AG04450 (cell line): ENCODE measurements around the gene KCNK4. TPM values are rescaled to one million over a fixed set of nuclear protein-coding genes. Genes with fewer than 3 reads are reported as not detected.

ENCODE experiments used
- CTCF ChIA-PET: fragments of 300-600, 350-600 bp; formaldehyde crosslinking; extraction: SDS; loops from one replicate; lab custom pipeline; 2022; ENCODE audit warnings: antibody characterized with exemption, inconsistent platforms; lab: Charles Lee
- POLR2A ChIA-PET: fragments of 350-600 bp; formaldehyde crosslinking; extraction: SDS; loops from one replicate; lab custom pipeline; 2021; ENCODE audit warnings: antibody characterized with exemption, inconsistent platforms; lab: Yijun Ruan, JAX
- DNase-seq: peaks from one replicate; pipeline ENCODE4 v3.0.0-alpha.2; 2011; ENCODE audit warnings: low read depth, low spot score
- H3K27ac ChIP-seq: one replicate; pipeline ENCODE4 v1.5.1; 2012; ENCODE audit warnings: low read depth, low read length, control low read depth
- H3K27me3 ChIP-seq: one replicate; pipeline ENCODE4 v1.6.0; 2012; ENCODE audit warnings: low read length; ENCODE audit not compliant: control insufficient read depth, insufficient read depth
- H3K4me3 ChIP-seq: 2 replicates; pipeline ENCODE4 v1.5.1; 2011; ENCODE audit warnings: mild to moderate bottlenecking, low read depth, low read length, control low read depth
- H3K9me3 ChIP-seq: 2 replicates; pipeline ENCODE4 v1.5.1; 2012; ENCODE audit warnings: low read length; ENCODE audit not compliant: control insufficient read depth, insufficient read depth
- CTCF ChIP-seq: IDR thresholded peaks from 2 replicates; pipeline ENCODE4 v1.5.1; 2011; ENCODE audit warnings: low read depth, low read length, control low read depth, inconsistent platforms
- polyA plus RNA-seq: library from polyadenylated mRNA; depleted of rRNA; stranded (reverse); fragments of >200 nt; gene quantifications from 2 replicates; pipeline ENCODE4 v1.2.3, GENCODE V29; 2011

KCNK4 gene
- polyA plus RNA-seq, 1 experiment, result not detected

DNA sequence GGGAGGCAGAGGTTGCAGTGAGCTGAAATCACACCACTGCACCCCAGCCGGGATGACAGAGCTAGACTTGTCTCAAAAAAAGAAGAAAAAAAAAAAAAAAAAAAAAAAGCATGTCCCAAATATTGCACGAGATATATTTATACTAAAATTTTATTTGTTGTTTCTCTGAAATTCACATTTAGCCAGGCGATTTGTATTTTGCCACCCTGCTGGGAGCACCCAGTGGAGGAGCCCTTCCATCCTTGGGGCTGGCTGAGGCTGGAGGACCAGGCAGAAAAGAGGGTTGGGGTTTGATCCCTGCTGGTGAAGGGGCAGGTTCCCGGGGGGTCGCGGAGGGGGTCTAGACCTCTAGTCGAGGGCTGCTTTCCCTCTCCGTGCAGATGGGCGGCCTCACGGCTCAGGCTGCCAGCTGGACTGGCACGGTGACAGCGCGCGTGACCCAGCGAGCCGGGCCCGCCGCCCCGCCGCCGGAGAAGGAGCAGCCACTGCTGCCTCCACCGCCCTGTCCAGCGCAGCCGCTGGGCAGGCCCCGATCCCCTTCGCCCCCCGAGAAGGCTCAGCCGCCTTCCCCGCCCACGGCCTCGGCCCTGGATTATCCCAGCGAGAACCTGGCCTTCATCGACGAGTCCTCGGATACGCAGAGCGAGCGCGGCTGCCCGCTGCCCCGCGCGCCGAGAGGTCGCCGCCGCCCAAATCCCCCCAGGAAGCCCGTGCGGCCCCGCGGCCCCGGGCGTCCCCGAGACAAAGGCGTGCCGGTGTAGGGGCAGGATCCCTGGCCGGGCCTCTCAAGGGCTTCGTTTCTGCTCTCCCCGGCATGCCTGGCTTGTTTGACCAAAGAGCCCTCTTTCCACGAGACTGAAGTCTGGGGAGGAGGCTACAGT is 8.1 kb downstream of the KCNK4 start:
- ChIA-PET CTCF (interaction anchor here (0.7 to 1.0 kb wide), 2 partner anchors 14 to 95 kb away, joined by 3 read pairs; no protein-coding TSS in a partner anchor), POLR2A (no interaction called here)
- peaks cover 4% of the 10 kb centered on the region; the same call in 1 of the 2 replicates for H3K9me3 ChIP-seq
- TF ChIP-seq CTCF, result no peak
- peak overlapping the region; percentile 27; the same call in 1 of the 2 replicates for H3K4me3 ChIP-seq
- peaks cover 65% of the 10 kb centered on the region for H3K27me3 ChIP-seq
- DNase-seq, result no peak
- H3K27ac ChIP-seq, result no peak overlapping the region

DNA sequence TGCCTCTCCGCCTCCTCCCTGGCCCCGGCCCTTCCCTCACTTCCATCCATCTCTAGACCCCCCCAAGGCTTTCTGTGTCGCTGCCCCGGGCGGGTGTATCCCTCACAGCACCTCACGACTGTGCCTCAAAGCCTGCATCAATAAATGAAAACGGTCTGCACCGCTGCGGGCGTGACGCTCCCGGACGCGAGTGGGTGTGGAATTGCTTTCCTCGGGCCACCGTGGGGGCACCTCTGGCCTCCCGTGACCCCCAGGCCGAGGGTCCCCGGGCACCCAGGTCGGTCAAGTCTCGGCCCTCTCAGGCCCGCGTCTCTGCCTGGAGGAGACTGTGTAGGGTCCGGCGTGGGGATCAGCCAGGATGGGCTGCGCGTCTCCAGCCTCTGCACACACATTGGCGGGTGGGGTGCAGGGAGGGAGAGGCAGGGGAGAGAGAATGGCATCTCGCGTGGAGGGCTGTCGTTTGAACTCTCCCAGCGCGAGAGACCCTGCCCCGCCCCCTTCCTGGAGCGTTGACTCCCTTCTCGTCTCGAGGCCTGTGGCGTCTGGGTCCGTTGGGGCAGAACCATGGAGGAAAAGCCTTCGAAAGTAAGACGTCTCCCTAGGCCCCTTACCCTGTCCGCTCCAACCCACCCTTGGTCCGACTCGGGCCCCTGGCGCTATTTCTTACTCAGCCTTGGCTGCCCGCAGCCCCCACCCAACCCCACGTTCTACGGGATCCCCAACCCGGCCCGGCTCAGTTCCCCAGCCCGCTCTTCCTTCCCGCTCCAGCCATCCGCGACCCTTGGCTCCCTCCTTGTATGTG is 8.9 kb downstream of the KCNK4 start, which contains the start of gene CATSPERZ:
CATSPERZ (plus strand) TSS at position 512 of the 802 bp plus-strand sequence; CDS start at position 565, 53 bp downstream.
- no peak for DNase-seq
- peak within 1 kb of the TSS; percentile 31 for H3K4me3 ChIP-seq
- no peak within 1 kb of the TSS for H3K27ac ChIP-seq
- CTCF ChIA-PET, result interaction anchor here (0.8 to 5.1 kb wide), 20 partner anchors 11 to 448 kb away, joined by 3 to 125 read pairs (median 6); partner anchors contain the start of genes BAD, FERMT3, GPR137 and KCNK4
- H3K27me3 ChIP-seq, result peaks cover 58% of the 10 kb centered on the region
- TF ChIP-seq CTCF, result no peak
- POLR2A ChIA-PET, result interaction anchor here (0.6 to 1.1 kb wide), 5 partner anchors 29 to 115 kb away, joined by 3 to 7 read pairs (median 3); no protein-coding TSS in a partner anchor
- peaks cover 4% of the 10 kb centered on the region; the same call in 1 of the 2 replicates for H3K9me3 ChIP-seq

- no peak for TF ChIP-seq CTCF
- H3K27ac ChIP-seq, result no peak overlapping the region
- CTCF ChIA-PET, result interaction anchor here (0.6 to 5.1 kb wide), 25 partner anchors 8 to 302 kb away, joined by 3 to 125 read pairs (median 4); partner anchors contain the start of genes BAD, FERMT3, GPR137 and KCNK4
- H3K9me3 ChIP-seq, result no peaks in the 10 kb centered on the region; the same call in 1 of the 2 replicates
- POLR2A ChIA-PET, result interaction anchor here (0.8 to 2.2 kb wide), 3 partner anchors 18 to 62 kb away, joined by 3 to 12 read pairs (median 5); partner anchors contain the start of genes BAD and FKBP2
- H3K27me3 ChIP-seq, result peaks cover 25% of the 10 kb centered on the region
- DNase-seq, result no peak
- no peak overlapping the region for H3K4me3 ChIP-seq
These were observed 12.3 kb downstream of the KCNK4 start for GRCh38 chr11:64303109-64304031.

DNA sequence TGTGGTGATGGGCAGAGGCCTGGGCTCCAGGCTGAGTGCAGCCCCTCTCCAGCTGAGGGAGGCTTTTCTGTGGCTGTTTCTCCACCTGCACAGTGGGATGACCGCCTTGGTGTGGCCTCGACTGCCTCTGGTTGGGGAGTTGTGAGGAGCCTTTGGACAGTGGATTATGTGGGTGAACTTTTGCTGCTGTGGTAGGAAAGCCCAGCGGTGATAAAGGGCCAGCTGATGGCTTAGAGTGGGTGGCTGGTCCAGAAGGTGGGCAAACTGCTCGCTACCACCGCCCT is 12.9 kb downstream of the KCNK4 start:
- ChIA-PET POLR2A (interaction anchor here (0.8 to 2.2 kb wide), 5 partner anchors 19 to 78 kb away, joined by 3 to 12 read pairs (median 4); partner anchors contain the start of genes BAD, FKBP2, NUDT22 and TRPT1), CTCF (interaction anchor here (0.6 to 5.1 kb wide), 25 partner anchors 9 to 302 kb away, joined by 3 to 125 read pairs (median 4); partner anchors contain the start of genes BAD, FERMT3, GPR137 and KCNK4)
- Histone ChIP-seq H3K27ac (peak overlapping the region; percentile 84), H3K4me3 (peak overlapping the region; percentile 72), H3K9me3 (no peaks in the 10 kb centered on the region; the same call in 1 of the 2 replicates), H3K27me3 (peaks cover 19% of the 10 kb centered on the region)
- no peak for TF ChIP-seq CTCF
- DNase-seq, result no peak
